ENCODE measurements around the gene TNRC6C.

GRCh38 chr17:78131172-78132083 lies 172.9 kb downstream of the TNRC6C start:
- no peak for TF ChIP-seq ZNF670 (tag by site-specific recombination; IDR thresholded peaks at IDR 0.05; ENCODE audit: low read depth)
- TF ChIP-seq, protein P1, sequence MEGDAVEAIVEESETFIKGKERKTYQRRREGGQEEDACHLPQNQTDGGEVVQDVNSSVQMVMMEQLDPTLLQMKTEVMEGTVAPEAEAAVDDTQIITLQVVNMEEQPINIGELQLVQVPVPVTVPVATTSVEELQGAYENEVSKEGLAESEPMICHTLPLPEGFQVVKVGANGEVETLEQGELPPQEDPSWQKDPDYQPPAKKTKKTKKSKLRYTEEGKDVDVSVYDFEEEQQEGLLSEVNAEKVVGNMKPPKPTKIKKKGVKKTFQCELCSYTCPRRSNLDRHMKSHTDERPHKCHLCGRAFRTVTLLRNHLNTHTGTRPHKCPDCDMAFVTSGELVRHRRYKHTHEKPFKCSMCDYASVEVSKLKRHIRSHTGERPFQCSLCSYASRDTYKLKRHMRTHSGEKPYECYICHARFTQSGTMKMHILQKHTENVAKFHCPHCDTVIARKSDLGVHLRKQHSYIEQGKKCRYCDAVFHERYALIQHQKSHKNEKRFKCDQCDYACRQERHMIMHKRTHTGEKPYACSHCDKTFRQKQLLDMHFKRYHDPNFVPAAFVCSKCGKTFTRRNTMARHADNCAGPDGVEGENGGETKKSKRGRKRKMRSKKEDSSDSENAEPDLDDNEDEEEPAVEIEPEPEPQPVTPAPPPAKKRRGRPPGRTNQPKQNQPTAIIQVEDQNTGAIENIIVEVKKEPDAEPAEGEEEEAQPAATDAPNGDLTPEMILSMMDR (tag by site-specific recombination; IDR thresholded peaks at IDR 0.05) = no peak

All from HEK293 (cell line).